Liver (tissue), 9 donors: ENCODE results near the gene MOCS2. TPM values are rescaled to one million over a fixed set of nuclear protein-coding genes. Genes with fewer than 3 reads are reported as not detected.

ENCODE experiments used
- DNase-seq: peaks from one replicate; pipeline ENCODE4 v3.0.0-alpha.2; 2017; ENCODE audit warnings: low spot score
- H3K27ac ChIP-seq, 2 donors: one replicate each; pipeline ENCODE4 v1.7.0; 2013; ENCODE audit warnings: inconsistent platforms in 2 of 2, low read length in 2 of 2, control low read depth in 1 of 2, low read depth in 1 of 2, mild to moderate bottlenecking in 1 of 2
- H3K27me3 ChIP-seq, 4 donors: one replicate each; pipeline versions ENCODE4 v1.6.1 to v1.7.0; 2013; ENCODE audit warnings: low read length in 3 of 4, inconsistent platforms in 1 of 4, mild to moderate bottlenecking in 1 of 4, moderate library complexity in 1 of 4; ENCODE audit not compliant: control insufficient read depth in 4 of 4, insufficient read depth in 4 of 4
- H3K36me3 ChIP-seq, 4 donors: one replicate each; pipeline versions ENCODE4 v1.6.1 to v1.7.0; 2013; ENCODE audit warnings: low read length in 3 of 4, mild to moderate bottlenecking in 3 of 4, low read depth in 1 of 4, moderate library complexity in 1 of 4; ENCODE audit not compliant: control insufficient read depth in 4 of 4, insufficient read depth in 3 of 4
- H3K4me1 ChIP-seq, 4 donors: one replicate each; pipeline versions ENCODE4 v1.6.1 to v1.7.0; 2013; ENCODE audit warnings: low read length in 3 of 4, mild to moderate bottlenecking in 3 of 4, moderate library complexity in 1 of 4; ENCODE audit not compliant: control insufficient read depth in 4 of 4, insufficient read depth in 4 of 4
- H3K4me3 ChIP-seq, 3 donors: one replicate each; pipeline versions ENCODE4 v1.6.1 to v1.7.0; 2013; ENCODE audit warnings: low read length in 3 of 3, control low read depth in 1 of 3, low read depth in 1 of 3, mild to moderate bottlenecking in 1 of 3
- H3K9ac ChIP-seq, 2 donors: one replicate each; pipeline ENCODE4 v1.7.0; 2013; ENCODE audit warnings: low read length in 2 of 2, mild to moderate bottlenecking in 2 of 2, moderate library complexity in 2 of 2, control low read depth in 1 of 2, low read depth in 1 of 2
- H3K9me3 ChIP-seq, 4 donors: one replicate each; pipeline versions ENCODE4 v1.6.1 to v1.7.0; 2013; ENCODE audit warnings: low read length in 3 of 4; ENCODE audit not compliant: control insufficient read depth in 4 of 4
- EGR1 ChIP-seq, 2 donors: IDR thresholded peaks; 2 replicates each; pipeline ENCODE4 v1.6.1; 2016 to 2018; ENCODE audit warnings: antibody characterized with exemption in 2 of 2, low read depth in 2 of 2
- FOXA1 ChIP-seq: IDR thresholded peaks from 2 replicates; pipeline ENCODE4 v1.6.1; 2016; ENCODE audit warnings: antibody characterized with exemption
- FOXA2 ChIP-seq: IDR thresholded peaks from 2 replicates; pipeline ENCODE4 v1.6.1; 2016; ENCODE audit warnings: antibody characterized with exemption
- GABPA ChIP-seq, 2 donors: IDR thresholded peaks in 1 of 2; conservative IDR thresholded peaks in 1 of 2; 2 replicates each; pipeline ENCODE4 v1.6.1; 2016; ENCODE audit warnings: antibody characterized with exemption in 2 of 2, mild to moderate bottlenecking in 1 of 2, moderate library complexity in 1 of 2
- HNF4A ChIP-seq, 2 donors: conservative IDR thresholded peaks; 2 replicates each; pipeline ENCODE4 v1.6.1; 2016; ENCODE audit warnings: antibody characterized with exemption in 2 of 2, mild to moderate bottlenecking in 2 of 2
- HNF4G ChIP-seq: IDR thresholded peaks from 2 replicates; pipeline ENCODE4 v1.6.1; 2016; ENCODE audit warnings: antibody characterized with exemption
- JUND ChIP-seq, 2 donors: IDR thresholded peaks; 2 replicates each; pipeline ENCODE4 v1.6.1; 2016; ENCODE audit warnings: antibody characterized with exemption in 2 of 2
- NR2F2 ChIP-seq: IDR thresholded peaks from 2 replicates; pipeline ENCODE4 v1.6.1; 2016; ENCODE audit warnings: antibody characterized with exemption
- RXRA ChIP-seq, 2 donors: IDR thresholded peaks; 2 replicates each; pipeline ENCODE4 v1.6.1; 2017 to 2018; ENCODE audit warnings: antibody characterized with exemption in 2 of 2, mild to moderate bottlenecking in 1 of 2
- SP1 ChIP-seq: IDR thresholded peaks from 2 replicates; pipeline ENCODE4 v1.6.1; 2018; ENCODE audit warnings: antibody characterized with exemption, mild to moderate bottlenecking
- TAF1 ChIP-seq: conservative IDR thresholded peaks from 2 replicates; pipeline ENCODE4 v1.6.1; 2016; ENCODE audit warnings: antibody characterized with exemption, mild to moderate bottlenecking
- YY1 ChIP-seq: IDR thresholded peaks from 2 replicates; pipeline ENCODE4 v1.6.1; 2016; ENCODE audit warnings: antibody characterized with exemption, mild to moderate bottlenecking
- WGBS: extraction: QIAGEN DNeasy Blood & Tissue Kit; methylation state at CpG from one replicate; pipeline ENCODE4 v1.1.7; 2013; 5-methylcytosine and 5-hydroxymethylcytosine counted together
- polyA plus RNA-seq, 2 donors: library from polyadenylated mRNA; stranded (reverse) in 1 of 2; unstranded in 1 of 2; fragments of 200-250 nt in 1 of 2; fragments of >200 nt in 1 of 2; fragmentation: Nextera tagmentation in 1 of 2; extraction: Ambion mirVana in 1 of 2; gene quantifications; one replicate each; pipeline versions ENCODE4 v1.2.1 to v1.2.3, GENCODE V29; 2013 to 2015
- total RNA-seq, 2 donors: library from RNA; depleted of rRNA; stranded (reverse); fragments of >200 nt; gene quantifications; one replicate each; pipeline ENCODE4 v1.2.3, GENCODE V29; 2014
- TF ChIP-seq, protein P1 (sequence below): IDR thresholded peaks from 2 replicates; pipeline ENCODE4 v1.6.1; 2016; ENCODE audit warnings: antibody characterized with exemption
- TF ChIP-seq, protein P2 (sequence below): fragments of 150-350 bp; IDR thresholded peaks from 2 replicates; pipeline ENCODE4 v1.5.1; 2017; ENCODE audit warnings: improper control_type of control experiment, low read depth, low read length; ENCODE audit not compliant: missing input control
- TF ChIP-seq, protein P3 (sequence below): IDR thresholded peaks from 2 replicates; pipeline ENCODE4 v1.6.1; 2016; ENCODE audit warnings: antibody characterized with exemption
- TF ChIP-seq, protein P4 (sequence below): IDR thresholded peaks from 2 replicates; pipeline ENCODE4 v1.6.1; 2016; ENCODE audit warnings: antibody characterized with exemption, mild to moderate bottlenecking
- donor health status: healthy.
- donor health status: healthy.
- donor health status: healthy.
- donor health status: healthy.
- donor health status: healthy.

Gene MOCS2
- total and polyA plus RNA-seq, 4 donors, result 13.2 to 58.5 (median 39.1) TPM

DNA sequence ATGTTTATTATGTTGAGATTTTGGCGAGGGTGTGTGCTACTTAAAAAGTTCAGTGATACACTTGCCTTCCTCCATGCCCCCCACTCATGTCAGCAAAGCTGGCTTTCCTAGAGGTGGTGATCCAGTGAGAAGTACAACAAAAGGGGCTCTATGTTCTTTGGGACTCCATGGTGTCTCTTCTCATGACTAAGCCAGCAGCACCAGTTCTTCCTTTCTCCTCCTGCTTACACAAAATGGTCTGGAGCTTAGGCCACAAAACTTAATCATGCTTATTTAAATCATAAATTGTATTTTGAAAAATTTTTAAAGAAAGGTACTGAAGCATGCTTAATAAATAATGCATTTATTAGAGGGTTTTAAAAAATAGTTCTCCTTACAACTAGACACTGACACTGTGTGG, 22.4 kb downstream of the MOCS2 start:
- Histone ChIP-seq H3K36me3 (no peaks in the 10 kb centered on the region), H3K27ac (no peak overlapping the region), H3K9me3 (no peaks in the 10 kb centered on the region), H3K4me3 (no peak overlapping the region), H3K9ac (no peak overlapping the region), H3K4me1 (no peaks in the 10 kb centered on the region), H3K27me3 (no peaks in the 10 kb centered on the region)
- no peak for TF ChIP-seq SP1
- TF ChIP-seq FOXA1, result no peak
- no peak for TF ChIP-seq JUND (IDR thresholded peaks at IDR 0.05)
- TF ChIP-seq, protein P1, sequence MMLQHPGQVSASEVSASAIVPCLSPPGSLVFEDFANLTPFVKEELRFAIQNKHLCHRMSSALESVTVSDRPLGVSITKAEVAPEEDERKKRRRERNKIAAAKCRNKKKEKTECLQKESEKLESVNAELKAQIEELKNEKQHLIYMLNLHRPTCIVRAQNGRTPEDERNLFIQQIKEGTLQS, result no peak
- no peak for TF ChIP-seq RXRA (IDR thresholded peaks at IDR 0.05)
- no peak for TF ChIP-seq FOXA2
- TF ChIP-seq HNF4A (conservative IDR thresholded peaks at IDR 0.05), result no peak
- TF ChIP-seq EGR1 (IDR thresholded peaks at IDR 0.05; ENCODE audit: low read depth in 2 of 2), result no peak
- TF ChIP-seq, protein P2, sequence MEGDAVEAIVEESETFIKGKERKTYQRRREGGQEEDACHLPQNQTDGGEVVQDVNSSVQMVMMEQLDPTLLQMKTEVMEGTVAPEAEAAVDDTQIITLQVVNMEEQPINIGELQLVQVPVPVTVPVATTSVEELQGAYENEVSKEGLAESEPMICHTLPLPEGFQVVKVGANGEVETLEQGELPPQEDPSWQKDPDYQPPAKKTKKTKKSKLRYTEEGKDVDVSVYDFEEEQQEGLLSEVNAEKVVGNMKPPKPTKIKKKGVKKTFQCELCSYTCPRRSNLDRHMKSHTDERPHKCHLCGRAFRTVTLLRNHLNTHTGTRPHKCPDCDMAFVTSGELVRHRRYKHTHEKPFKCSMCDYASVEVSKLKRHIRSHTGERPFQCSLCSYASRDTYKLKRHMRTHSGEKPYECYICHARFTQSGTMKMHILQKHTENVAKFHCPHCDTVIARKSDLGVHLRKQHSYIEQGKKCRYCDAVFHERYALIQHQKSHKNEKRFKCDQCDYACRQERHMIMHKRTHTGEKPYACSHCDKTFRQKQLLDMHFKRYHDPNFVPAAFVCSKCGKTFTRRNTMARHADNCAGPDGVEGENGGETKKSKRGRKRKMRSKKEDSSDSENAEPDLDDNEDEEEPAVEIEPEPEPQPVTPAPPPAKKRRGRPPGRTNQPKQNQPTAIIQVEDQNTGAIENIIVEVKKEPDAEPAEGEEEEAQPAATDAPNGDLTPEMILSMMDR, result no peak
- TF ChIP-seq, protein P3, sequence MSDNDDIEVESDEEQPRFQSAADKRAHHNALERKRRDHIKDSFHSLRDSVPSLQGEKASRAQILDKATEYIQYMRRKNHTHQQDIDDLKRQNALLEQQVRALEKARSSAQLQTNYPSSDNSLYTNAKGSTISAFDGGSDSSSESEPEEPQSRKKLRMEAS, result no peak
- TF ChIP-seq, protein P4, sequence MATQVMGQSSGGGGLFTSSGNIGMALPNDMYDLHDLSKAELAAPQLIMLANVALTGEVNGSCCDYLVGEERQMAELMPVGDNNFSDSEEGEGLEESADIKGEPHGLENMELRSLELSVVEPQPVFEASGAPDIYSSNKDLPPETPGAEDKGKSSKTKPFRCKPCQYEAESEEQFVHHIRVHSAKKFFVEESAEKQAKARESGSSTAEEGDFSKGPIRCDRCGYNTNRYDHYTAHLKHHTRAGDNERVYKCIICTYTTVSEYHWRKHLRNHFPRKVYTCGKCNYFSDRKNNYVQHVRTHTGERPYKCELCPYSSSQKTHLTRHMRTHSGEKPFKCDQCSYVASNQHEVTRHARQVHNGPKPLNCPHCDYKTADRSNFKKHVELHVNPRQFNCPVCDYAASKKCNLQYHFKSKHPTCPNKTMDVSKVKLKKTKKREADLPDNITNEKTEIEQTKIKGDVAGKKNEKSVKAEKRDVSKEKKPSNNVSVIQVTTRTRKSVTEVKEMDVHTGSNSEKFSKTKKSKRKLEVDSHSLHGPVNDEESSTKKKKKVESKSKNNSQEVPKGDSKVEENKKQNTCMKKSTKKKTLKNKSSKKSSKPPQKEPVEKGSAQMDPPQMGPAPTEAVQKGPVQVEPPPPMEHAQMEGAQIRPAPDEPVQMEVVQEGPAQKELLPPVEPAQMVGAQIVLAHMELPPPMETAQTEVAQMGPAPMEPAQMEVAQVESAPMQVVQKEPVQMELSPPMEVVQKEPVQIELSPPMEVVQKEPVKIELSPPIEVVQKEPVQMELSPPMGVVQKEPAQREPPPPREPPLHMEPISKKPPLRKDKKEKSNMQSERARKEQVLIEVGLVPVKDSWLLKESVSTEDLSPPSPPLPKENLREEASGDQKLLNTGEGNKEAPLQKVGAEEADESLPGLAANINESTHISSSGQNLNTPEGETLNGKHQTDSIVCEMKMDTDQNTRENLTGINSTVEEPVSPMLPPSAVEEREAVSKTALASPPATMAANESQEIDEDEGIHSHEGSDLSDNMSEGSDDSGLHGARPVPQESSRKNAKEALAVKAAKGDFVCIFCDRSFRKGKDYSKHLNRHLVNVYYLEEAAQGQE, result no peak
- no peak for TF ChIP-seq NR2F2
- TF ChIP-seq GABPA (IDR thresholded peaks at IDR 0.05 in 1 of 2, conservative IDR thresholded peaks at IDR 0.05 in 1 of 2), result no peak
- no peak for DNase-seq
- 93% methylated on average over 1 of the region's 1 CpG for WGBS

DNA sequence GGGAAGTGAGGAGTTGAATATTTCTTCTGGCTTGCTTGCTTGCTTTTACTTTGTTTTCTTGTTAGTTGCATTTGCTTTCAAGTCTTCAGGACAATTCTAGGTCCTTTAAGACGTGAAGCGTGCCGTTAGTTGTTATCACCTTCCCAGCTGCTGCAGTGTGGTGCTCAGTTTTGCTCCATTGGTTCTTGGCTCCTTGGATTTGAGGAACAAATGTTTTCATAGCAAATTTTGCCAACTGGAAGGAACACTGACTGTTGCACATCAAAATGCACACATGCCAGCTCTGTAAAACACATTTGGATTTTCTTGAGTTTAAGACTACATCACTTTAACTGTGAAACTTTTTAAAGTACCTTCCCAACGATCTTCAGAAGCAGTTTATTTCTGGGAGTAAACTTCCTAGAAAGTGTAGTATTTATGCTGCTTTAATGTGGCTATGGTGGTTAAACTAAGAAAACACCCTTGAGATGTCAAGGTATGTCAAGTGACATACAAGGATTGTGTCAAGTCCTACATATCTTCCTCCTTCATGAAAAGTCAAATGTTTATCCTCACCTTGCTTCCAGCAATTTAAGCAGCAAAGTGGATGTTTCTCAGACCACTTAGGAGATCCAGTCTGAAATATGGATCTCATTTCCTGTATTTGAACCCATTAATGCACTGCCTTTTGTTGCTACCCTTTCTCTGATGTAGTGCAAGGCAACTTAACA, 24.9 kb downstream of the MOCS2 start:
- Histone ChIP-seq H3K4me3 (no peak overlapping the region), H3K9ac (no peak overlapping the region), H3K27me3 (no peaks in the 10 kb centered on the region), H3K9me3 (no peaks in the 10 kb centered on the region), H3K4me1 (no peaks in the 10 kb centered on the region), H3K36me3 (no peaks in the 10 kb centered on the region), H3K27ac (no peak overlapping the region)
- 91% methylated on average over 4 of the region's 4 CpGs for WGBS
- DNase-seq, result no peak
- TF ChIP-seq, protein P2, result no peak
- no peak for TF ChIP-seq GABPA (IDR thresholded peaks at IDR 0.05 in 1 of 2, conservative IDR thresholded peaks at IDR 0.05 in 1 of 2)
- no peak for TF ChIP-seq SP1
- TF ChIP-seq NR2F2, result no peak
- no peak for TF ChIP-seq FOXA1
- TF ChIP-seq HNF4G, result no peak
- TF ChIP-seq, protein P1, result no peak
- TF ChIP-seq TAF1, result no peak
- no peak for TF ChIP-seq HNF4A (conservative IDR thresholded peaks at IDR 0.05)
- TF ChIP-seq RXRA (IDR thresholded peaks at IDR 0.05), result no peak
- TF ChIP-seq JUND (IDR thresholded peaks at IDR 0.05), result no peak
- no peak for TF ChIP-seq YY1
- TF ChIP-seq, protein P3, result no peak
- TF ChIP-seq, protein P4, result no peak
